GM19238 (cell line): ENCODE data around the gene C12orf75.
A peak's percentile ranks its signal among the peaks of the same experiment; 100 is the strongest.
"Not testable (repeated sequence)": the region's sequence is repeated elsewhere in the genome, so short reads cannot be mapped to it uniquely, and the experiment has no call there.

Source experiments
- DNase-seq: peaks from one replicate; pipeline ENCODE4 v3.0.0; 2011; ENCODE audit warnings: low spot score; ENCODE audit not compliant: insufficient read length

The C12orf75 gene

GRCh38 chr12:105330283-105330930 is at the start of gene C12orf75:
TSS of gene C12orf75 (plus strand) at chr12:105330691. CDS start at chr12:105330892, 201 bp downstream.
- DNase-seq, result peak; percentile 90

GRCh38 chr12:105280966-105281693 is 49.4 kb upstream of the C12orf75 start:
- no peak for DNase-seq

- DNase-seq, result no peak
Observed at GRCh38 chr12:105281694-105282049, 48.8 kb upstream of the C12orf75 start.

GRCh38 chr12:105285378-105285777 is 45.1 kb upstream of the C12orf75 start:
- DNase-seq, result no peak

GRCh38 chr12:105287408-105287807 is 43.1 kb upstream of the C12orf75 start:
- DNase-seq, result no peak

- DNase-seq, result no peak
Observed at GRCh38 chr12:105288311-105288996, 42.0 kb upstream of the C12orf75 start.

GRCh38 chr12:105289114-105289904 is 41.2 kb upstream of the C12orf75 start:
- no peak for DNase-seq

- DNase-seq, result no peak
Observed at GRCh38 chr12:105291531-105291930, 39.0 kb upstream of the C12orf75 start.

- DNase-seq, result no peak
Observed at GRCh38 chr12:105292705-105293104, 37.8 kb upstream of the C12orf75 start.

GRCh38 chr12:105293187-105293586 is 37.3 kb upstream of the C12orf75 start:
- no peak for DNase-seq

GRCh38 chr12:105294161-105294560 is 36.3 kb upstream of the C12orf75 start:
- DNase-seq, result no peak

GRCh38 chr12:105294886-105295479 is 35.5 kb upstream of the C12orf75 start:
- no peak for DNase-seq

GRCh38 chr12:105296116-105297089 is 34.1 kb upstream of the C12orf75 start:
- no peak for DNase-seq

- no peak for DNase-seq
Observed at GRCh38 chr12:105300883-105301282, 29.6 kb upstream of the C12orf75 start.

- DNase-seq, result no peak
Observed at GRCh38 chr12:105301696-105302095, 28.8 kb upstream of the C12orf75 start.

GRCh38 chr12:105302986-105303385 is 27.5 kb upstream of the C12orf75 start:
- DNase-seq, result not testable (repeated sequence)

GRCh38 chr12:105304626-105305025 is 25.9 kb upstream of the C12orf75 start:
- not testable (repeated sequence) for DNase-seq

- not testable (repeated sequence) for DNase-seq
Observed at GRCh38 chr12:105307601-105308314, 22.7 kb upstream of the C12orf75 start.

GRCh38 chr12:105308839-105309238 is 21.7 kb upstream of the C12orf75 start:
- not testable (repeated sequence) for DNase-seq
